ENCODE data around the gene NME7.

Gene NME7

DNA sequence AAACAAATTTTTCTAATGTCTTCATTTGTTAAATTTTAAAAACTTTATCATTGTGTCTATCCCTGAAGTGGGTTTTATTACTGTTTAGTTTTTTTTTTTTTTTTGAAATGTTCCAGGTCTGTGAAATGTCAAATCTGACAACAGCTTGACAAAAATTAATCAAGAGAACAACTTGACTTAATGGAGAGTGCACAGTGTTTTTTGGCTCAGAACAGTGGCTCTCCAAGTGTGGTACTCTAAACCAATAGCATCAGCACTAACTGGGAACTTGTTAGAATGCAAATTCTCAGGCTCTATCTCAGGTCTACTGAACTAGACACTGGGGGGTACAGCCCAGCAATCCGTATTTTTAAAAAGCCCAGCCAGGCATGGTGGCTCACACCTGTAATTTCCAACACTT is 211.9 kb downstream of the NME7 start:
- DNase-seq (ENCODE audit: low read depth): no peak

DNA sequence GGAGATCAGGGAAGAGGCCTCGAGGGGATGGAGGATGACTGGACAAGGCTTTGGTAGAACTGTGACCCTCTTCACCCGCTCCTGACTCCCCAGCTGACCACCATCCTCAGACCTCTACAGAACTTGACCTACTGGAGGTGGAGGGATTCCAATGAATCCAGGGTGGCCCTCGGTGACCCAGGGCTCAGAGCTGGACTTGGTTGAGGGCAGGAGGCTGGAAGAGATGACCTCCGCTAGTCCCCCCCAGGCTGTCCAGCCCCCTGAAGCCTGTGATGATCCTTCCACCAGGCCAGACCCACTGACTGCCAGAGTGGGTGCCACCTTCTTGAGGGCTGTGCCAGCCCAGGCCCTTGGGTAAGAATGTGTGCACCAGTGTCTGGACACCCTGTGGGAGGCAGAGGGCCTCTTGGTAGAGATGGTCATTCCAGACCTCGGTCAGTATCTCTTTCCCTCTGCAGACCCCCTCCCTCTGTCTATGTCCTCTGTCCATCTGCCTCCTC is 216.2 kb downstream of the NME7 start:
- no peak for DNase-seq (ENCODE audit: low read depth)

DNA sequence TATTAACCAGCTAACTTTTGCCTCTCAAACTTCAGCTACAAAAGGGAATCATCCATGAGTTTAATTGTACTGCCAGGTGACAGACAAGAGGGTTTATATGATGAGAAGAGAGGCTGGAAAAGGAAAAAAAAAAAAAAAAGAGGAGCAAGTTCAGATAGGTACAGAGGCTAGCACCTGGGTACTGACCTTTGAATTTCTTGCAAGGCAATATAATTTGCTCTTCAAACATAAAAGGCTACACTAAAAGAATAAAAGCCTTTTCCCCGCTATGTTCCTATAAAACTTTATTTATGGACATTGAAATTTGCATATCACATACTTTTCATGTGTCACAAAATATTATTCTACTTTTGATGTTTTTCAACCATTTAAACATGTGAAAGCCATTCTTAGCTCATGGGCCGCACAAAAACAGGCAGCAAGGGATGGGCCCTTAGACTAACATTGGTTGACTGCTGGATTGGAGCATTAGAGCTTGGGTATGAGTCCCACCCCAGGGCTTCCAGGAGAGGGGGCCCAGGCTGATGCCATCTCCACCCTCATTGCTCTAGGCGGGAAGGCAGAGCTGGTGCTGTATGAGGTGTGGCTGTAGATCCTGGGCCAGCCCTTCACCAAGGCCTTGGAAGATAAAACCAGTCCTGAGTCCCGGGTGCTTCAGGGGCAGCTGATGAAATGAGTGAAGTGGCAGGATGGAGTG is 216.8 kb downstream of the NME7 start:
- DNase-seq (ENCODE audit: low read depth): no peak

DNA sequence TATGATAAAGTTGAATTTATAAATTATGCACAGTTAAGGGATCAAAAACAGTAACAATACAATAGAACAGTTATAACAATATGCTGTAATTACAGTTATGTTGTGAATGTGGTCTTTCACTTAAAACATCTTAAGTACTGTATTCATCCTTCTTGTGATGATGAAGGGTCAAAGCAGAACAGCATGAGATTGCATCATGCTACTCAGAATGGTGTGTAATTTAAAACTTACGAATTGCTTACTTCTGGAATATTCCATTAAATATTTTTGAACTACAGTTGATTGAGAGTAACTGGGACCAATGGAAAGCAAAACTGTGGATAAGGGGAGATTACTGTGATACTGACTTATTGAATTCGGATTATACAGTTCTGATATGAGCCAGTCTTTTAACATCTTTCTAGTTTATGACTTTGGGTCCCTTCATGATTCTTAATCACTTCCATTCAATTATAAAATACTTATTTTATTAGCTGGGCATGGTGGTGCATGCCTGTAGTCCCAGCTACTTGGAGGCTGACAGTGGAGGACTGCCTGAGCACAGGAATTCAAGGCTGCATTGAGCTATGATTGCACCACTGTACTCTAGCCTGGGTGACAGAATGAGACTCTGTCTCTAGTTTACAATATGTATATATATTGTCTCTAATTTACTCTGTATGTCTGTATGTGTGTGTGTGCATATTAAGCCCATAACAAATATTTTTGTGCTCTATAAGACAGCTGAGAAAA is 217.9 kb downstream of the NME7 start:
- no peak for DNase-seq (ENCODE audit: low read depth)

DNA sequence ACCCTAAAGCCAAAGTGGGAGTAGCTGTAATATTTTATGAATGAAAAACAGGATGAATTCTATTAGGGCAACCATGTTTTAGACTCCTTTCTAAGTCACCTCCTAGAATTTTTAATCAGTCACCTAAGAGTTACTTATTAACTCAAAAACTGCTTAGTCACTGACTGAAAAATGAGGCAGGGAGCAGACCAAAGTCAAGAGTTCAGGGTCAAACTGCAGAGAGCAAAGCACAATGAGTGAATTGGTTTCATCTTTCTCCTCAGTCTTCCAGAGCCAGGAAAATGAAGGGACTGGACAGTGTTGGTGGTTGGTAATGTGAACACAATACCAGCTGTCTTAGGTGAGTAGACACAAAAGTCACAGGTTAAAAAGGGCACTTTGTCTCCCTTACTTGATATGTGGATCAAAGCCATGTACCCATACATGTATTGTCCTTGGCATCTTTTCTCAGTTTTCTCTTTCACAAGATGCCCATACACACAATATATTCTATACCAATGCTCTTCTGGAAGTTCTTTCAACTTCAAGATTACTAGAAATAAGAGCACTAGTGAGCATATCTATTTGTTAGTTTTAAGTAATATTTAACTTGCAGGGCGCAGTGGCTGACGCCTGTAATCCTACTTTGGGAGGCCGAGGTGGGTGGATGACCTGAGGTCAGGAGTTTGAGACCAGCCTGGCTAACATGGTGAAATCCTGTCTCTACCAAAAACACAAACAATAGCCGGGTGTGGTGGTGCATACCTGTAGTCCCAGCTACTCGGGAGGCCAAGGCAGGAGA is 218.9 kb downstream of the NME7 start:
- DNase-seq (ENCODE audit: low read depth): no peak

DNA sequence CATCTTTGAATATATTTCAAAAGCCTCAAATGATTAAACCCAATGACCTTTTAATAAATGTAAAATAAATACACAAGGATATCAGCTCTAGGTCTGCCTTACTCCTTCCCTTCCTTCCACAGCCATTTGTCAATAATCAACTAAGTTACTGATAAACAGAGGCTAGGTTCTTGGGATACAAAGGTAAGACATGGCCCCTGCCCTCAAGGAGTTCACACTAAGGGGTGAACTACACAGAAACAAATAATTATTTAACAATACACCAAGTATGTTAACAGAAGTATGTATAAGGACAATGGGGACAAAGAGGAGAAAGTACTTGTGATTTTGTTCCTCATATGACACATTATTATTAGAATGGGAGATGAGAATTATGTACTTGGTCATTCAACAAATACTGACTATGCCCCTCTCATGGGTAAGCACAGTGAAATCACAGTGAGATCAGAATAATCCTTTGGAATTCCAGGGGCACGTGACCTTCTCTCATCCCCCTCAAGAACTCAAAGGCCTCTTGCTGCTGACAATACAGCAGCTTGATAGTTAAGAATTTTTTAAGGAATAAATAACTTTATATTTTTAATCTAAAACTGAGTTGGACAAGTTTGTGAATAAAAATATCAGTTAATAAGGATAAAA is 220.9 kb downstream of the NME7 start:
- no peak for DNase-seq (ENCODE audit: low read depth)

DNA sequence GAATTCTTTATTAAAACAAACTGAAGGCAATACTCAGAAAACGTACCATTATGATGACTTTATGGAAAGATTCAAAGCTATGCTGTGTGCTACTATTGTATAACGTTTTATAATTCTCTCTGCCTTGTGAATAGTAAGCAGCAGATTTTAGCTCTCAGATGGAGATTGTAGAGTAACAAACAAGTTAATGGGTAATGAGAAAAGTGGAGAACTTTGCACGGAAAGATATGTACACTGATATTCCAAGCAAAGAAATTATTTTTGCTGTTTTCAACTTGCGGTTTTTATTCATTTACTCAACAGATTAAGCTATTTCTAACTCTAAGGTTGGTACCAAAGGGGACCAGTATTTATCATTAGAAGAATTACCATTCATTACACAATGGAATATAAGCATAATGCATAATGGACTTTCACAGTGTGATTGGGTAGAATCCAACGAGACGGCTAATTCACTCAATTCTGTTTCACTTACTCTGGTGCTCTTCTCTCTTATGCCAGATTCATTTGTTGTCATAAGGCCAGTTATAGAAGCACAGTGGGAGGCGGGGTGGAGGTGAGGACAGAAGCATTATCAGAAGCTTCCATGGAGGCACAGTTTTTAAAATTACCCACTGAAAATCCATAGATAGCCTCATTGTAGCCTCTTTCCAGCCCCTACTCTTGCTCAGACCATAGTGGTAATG is 222.5 kb downstream of the NME7 start:
- DNase-seq (ENCODE audit: low read depth): no peak

DNA sequence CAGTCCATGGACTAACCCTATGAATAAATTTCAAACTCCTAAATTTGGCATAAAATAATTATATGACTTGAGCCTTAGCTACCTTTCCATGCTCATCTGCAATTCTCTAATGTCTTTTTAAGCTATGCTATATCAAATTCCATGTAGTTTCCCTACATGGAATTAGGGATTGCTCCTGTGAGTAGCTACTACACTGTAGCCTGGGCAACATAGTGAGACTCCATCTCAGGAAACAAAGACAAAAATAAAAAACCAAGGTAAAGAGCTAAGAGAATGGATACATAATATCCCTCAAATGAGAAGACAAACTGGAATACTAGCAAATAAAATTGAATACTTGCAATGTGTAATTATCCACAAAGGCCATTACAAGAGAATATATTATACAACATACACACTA is 223.6 kb downstream of the NME7 start:
- no peak for DNase-seq (ENCODE audit: low read depth)

DNA sequence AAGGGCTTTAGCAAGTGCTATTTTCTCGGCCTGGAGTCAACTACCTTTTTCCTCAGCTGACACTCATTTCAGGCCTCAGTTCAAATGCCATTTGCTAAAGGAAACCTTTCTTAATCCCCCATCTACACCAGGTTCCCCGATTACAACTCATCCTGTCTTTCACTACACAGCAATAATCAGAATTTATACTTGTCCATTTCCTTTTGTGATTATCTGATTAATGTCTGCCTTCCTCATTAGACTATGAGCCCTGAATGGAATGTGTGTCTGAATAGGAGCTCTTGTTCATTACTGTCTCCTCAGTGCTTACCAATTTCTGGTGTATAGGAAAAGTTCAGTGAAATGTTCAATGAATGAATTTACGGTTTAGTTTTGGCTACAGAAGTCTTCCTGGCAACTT is 224.3 kb downstream of the NME7 start:
- no peak for DNase-seq (ENCODE audit: low read depth)

GRCh38 chr1:169142129-169142528 is 225.5 kb downstream of the NME7 start:
- DNase-seq (ENCODE audit: low read depth): no peak

GRCh38 chr1:169141356-169141755 is 226.2 kb downstream of the NME7 start:
- DNase-seq (ENCODE audit: low read depth): no peak

DNA sequence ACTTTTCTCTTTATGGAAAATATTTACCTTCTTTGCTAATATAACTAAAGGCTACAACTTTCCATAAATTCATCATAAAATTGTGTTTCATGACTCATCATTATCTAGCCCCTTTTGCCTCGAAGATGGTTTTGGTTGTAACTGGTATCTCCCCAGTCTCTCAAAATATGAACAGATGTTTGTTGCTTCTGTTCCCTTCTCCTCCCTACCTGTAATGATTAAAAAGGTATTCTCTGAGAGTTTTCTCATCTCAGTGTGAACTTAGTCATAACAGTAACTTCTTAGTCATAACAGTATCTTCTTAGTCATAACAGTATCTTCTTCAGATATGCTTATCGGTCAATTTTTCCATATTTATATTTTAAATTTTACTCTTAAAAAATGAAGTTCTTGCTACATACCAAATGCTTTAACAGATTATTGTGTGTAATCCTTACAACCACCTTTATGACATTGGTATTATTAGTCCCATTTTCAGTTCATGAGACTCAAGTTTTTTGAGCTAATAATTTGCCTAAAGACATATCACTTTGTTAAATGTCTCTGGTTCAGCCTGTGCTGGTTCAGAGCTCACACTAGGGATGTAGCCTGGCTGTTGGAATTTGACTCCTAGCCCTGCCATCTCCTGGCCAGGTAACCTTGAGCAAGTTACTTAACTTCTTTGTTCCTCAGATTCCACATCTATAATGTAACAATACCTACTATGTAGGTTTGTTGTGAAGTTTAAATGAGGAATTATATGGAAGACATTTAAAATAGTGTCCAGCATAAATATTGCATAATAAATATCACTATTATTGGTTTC is 228.5 kb downstream of the NME7 start:
- DNase-seq (ENCODE audit: low read depth): no peak

- no peak for DNase-seq (ENCODE audit: low read depth)
Observed at GRCh38 chr1:169137357-169137756, 230.2 kb downstream of the NME7 start.

DNA sequence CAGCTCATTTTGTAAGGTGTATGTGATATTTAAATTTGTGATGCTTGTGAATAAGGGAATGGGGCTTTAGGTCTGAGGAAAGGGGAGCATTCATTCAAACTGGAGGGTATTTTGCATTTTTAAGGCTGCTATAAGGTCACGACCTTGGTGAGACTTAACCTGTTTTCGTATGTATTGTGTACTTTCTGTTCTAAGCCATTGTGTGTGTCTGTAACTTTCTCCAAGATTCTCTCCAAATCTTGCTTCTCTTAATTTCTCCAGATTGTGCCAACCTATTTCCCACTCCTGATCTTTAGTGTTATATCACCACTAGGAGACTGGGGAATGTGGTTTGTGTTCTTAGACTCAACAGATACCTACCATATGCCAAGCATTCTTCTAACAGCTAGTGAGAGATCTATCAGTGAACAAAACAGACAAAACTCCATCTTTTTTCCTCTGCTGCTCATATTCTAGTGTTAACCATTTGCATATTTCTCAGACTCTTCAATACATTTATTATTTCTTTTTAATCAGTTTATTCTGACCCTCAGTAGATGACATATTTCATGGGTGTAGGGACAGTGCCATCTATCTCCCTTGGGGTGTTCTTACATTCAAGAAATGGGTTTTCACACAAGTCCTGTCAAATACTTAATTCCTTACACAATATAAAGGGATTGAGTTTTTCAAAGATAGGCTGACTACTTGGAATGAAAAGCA is 233.6 kb downstream of the NME7 start:
- DNase-seq (ENCODE audit: low read depth): no peak

DNA sequence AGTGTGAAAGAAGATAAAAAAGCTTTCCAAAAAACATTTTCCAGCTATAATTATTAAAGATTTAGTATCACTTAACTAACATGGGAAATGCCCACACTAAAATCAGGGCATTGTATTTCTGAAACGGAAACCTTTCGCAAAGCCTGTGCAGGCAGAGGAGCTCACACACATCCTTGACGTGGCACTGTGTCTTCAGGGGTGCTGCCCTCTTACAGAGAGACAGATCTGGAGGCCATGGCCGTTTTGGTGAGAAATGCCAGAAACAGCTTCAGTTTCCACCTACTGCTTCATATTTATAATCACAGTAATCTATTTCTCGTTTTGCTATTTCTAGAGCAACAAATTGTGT is 234.4 kb downstream of the NME7 start:
- DNase-seq (ENCODE audit: low read depth): no peak

- no peak for DNase-seq (ENCODE audit: low read depth)
Observed at GRCh38 chr1:169132512-169133227, 234.9 kb downstream of the NME7 start.

DNA sequence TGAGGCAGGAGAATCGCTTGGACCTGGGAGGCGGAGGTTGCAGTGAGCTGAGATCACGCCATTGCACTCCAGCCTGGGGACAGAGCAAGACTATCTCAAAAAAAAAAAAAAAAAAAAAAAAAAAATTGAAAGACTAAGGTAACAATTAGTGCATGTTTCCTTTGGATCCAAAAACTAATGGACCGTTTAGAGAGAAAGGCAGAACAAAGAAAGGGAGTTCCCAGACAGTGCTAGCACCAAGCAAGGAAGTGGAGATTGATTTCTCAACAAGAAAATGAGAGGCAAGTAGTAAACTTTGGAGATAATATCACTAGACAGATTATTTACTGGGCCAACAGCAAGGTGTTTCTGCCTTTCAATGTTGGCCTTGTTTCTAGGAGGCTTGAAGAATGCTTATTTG is 236.9 kb downstream of the NME7 start:
- DNase-seq (ENCODE audit: low read depth): no peak

DNA sequence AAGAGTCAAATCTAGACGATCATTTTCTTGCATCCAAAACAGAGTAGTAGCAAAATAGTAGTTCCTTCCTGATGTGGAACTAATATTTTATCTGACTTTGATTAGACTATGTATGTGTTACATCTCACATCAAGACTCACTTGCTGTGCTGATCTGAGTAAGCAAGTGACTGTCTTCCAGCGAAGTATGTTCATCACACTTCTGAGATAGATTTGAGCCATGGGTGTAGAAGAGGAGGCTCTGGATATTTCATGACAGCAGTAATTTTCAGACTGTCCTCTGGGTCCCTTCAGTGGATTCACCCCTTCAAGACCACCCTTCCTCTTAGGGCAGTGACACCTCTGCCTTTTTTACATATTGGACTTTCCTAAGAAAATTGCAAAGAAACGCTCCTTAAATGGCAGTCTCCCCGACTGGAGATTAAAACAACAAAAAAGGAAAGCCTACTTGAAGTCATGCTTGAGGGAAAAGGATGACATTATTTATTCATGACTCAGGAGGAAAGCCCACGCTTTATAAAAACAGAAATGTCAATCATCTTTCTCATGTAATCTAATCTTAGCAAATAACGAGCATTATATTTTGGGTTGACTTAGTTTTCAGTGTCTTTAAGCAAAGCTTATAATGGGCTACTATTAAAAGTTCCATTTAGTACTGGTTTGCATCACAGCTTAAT is 238.3 kb downstream of the NME7 start:
- no peak for DNase-seq (ENCODE audit: low read depth)

DNA sequence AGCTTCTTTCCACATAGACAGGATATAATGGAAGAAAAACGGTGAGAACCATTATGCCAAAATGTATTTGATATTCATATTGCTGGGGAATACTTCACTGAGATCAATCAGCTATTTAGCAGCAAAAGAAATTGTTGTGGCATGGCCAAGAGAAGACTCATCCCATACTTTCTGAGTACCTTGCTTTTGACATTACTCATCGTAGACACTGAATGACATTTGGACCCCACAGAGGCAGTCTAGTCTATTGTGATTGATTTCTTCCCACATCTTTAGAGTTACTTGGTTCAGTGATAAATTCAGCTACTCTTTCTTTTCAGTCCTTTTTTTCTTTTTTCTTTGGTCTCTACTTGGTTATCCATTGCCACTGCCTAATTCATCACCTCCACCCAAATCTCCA is 239.0 kb downstream of the NME7 start:
- DNase-seq (ENCODE audit: low read depth): no peak
